ENCODE measurements around the gene GIPC1. TPM values are rescaled to one million over a fixed set of nuclear protein-coding genes. Genes with fewer than 3 reads are reported as not detected.

The GIPC1 gene
- total and polyA plus RNA-seq, 9 of the 15 experiments (the other 6 are each of a cell fraction or from before 2014, with no cell fraction given), result 0.49 to 54.7 (median 24.8) TPM

GRCh38 chr19:14472202-14472938, 23.6 kb downstream of the GIPC1 start (continued):
- TF ChIP-seq TGIF2 (CRISPR knock-in tag; IDR thresholded peaks at IDR 0.05) (no peak), ZNF830 (CRISPR knock-in tag; IDR thresholded peaks at IDR 0.05) (no peak; the same call in 1 of the 2 replicates), NR1H2 (CRISPR knock-in tag; IDR thresholded peaks at IDR 0.05) (no peak), PML (IDR thresholded peaks at IDR 0.05; ENCODE audit: low read length) (no peak), VEZF1 (CRISPR knock-in tag; IDR thresholded peaks at IDR 0.05) (peak; percentile 50), ELF2 (CRISPR knock-in tag; IDR thresholded peaks at IDR 0.05) (no peak), XRCC5 (IDR thresholded peaks at IDR 0.05; ENCODE audit: low read depth, low read length) (peak; percentile 70; the same call in 1 of the 2 replicates), ZNF407 (IDR thresholded peaks at IDR 0.05; ENCODE audit: low read depth) (no peak), KLF6 (CRISPR knock-in tag; IDR thresholded peaks at IDR 0.05; ENCODE audit: borderline replicate concordance) (no peak), DPF2 (IDR thresholded peaks at IDR 0.05) (no peak)
- TF ChIP-seq, protein P1, sequence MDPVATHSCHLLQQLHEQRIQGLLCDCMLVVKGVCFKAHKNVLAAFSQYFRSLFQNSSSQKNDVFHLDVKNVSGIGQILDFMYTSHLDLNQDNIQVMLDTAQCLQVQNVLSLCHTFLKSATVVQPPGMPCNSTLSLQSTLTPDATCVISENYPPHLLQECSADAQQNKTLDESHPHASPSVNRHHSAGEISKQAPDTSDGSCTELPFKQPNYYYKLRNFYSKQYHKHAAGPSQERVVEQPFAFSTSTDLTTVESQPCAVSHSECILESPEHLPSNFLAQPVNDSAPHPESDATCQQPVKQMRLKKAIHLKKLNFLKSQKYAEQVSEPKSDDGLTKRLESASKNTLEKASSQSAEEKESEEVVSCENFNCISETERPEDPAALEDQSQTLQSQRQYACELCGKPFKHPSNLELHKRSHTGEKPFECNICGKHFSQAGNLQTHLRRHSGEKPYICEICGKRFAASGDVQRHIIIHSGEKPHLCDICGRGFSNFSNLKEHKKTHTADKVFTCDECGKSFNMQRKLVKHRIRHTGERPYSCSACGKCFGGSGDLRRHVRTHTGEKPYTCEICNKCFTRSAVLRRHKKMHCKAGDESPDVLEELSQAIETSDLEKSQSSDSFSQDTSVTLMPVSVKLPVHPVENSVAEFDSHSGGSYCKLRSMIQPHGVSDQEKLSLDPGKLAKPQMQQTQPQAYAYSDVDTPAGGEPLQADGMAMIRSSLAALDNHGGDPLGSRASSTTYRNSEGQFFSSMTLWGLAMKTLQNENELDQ (CRISPR knock-in tag; IDR thresholded peaks at IDR 0.05; ENCODE audit: borderline replicate concordance), result no peak
- TF ChIP-seq, protein P2, sequence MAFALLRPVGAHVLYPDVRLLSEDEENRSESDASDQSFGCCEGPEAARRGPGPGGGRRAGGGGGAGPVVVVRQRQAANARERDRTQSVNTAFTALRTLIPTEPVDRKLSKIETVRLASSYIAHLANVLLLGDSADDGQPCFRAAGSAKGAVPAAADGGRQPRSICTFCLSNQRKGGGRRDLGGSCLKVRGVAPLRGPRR (CRISPR knock-in tag; IDR thresholded peaks at IDR 0.05), result no peak

Measured in K562 (cell line).